BJ (cell line): Measurements from ENCODE around the gene RNF26. TPM values are rescaled to one million over a fixed set of nuclear protein-coding genes. Genes with fewer than 3 reads are reported as not detected.

Experiments
- CTCF ChIA-PET: fragments of 350-600 bp; formaldehyde crosslinking; extraction: SDS; loops from one replicate; lab custom pipeline; 2021; ENCODE audit warnings: antibody characterized with exemption, inconsistent platforms; lab: Yijun Ruan, JAX
- POLR2A ChIA-PET: fragments of 300-600 bp; sonication (Branson Sonifier 250); formaldehyde crosslinking; extraction: SDS; loops from one replicate; lab custom pipeline; 2021; ENCODE audit warnings: antibody characterized with exemption; lab: Charles Lee
- DNase-seq: peaks from one replicate; pipeline ENCODE4 v3.0.0-alpha.2; 2011; ENCODE audit warnings: low read depth
- H3K27me3 ChIP-seq: 2 replicates; pipeline ENCODE4 v1.6.0; 2011; ENCODE audit warnings: low read length; ENCODE audit not compliant: control insufficient read depth, insufficient read depth
- H3K36me3 ChIP-seq: 2 replicates; pipeline ENCODE4 v1.5.1; 2011; ENCODE audit warnings: low read length; ENCODE audit not compliant: control insufficient read depth, insufficient read depth
- H3K4me3 ChIP-seq: 2 replicates; pipeline ENCODE4 v1.5.1; 2011; ENCODE audit warnings: low read depth, mild to moderate bottlenecking, control low read depth, low read length
- CTCF ChIP-seq: IDR thresholded peaks from 2 replicates; pipeline ENCODE4 v1.5.1; 2011; ENCODE audit warnings: low read depth, mild to moderate bottlenecking, control low read depth, inconsistent platforms, low read length, moderate library complexity; ENCODE audit not compliant: insufficient read depth
- polyA plus RNA-seq: library from polyadenylated mRNA; depleted of rRNA; stranded (reverse); fragments of >200 nt; gene quantifications from 2 replicates; pipeline ENCODE4 v1.2.3, GENCODE V29; 2011

RNF26 gene
- polyA plus RNA-seq, 1 experiment: 65.1 TPM

GRCh38 chr11:119318240-119319135, 15.8 kb upstream of the RNF26 start:
- H3K4me3 ChIP-seq: no peak overlapping the region
- ChIA-PET POLR2A (no interaction called here), CTCF (interaction anchor here (1.1 to 1.9 kb wide), 4 partner anchors 19 to 173 kb away, joined by 3 to 5 read pairs (median 4); no protein-coding TSS in a partner anchor)
- no peaks in the 10 kb centered on the region for H3K36me3 ChIP-seq
- DNase-seq: no peak
- TF ChIP-seq CTCF: no peak
- H3K27me3 ChIP-seq: peaks cover 2% of the 10 kb centered on the region

GRCh38 chr11:119319136-119319699, 15.1 kb upstream of the RNF26 start:
- no peaks in the 10 kb centered on the region for H3K36me3 ChIP-seq
- TF ChIP-seq CTCF: no peak
- peaks cover 2% of the 10 kb centered on the region for H3K27me3 ChIP-seq
- no peak overlapping the region for H3K4me3 ChIP-seq
- ChIA-PET CTCF (interaction anchor here (0.9 to 1.9 kb wide), 6 partner anchors 18 to 155 kb away, joined by 3 to 4 read pairs (median 3); no protein-coding TSS in a partner anchor), POLR2A (no interaction called here)
- no peak for DNase-seq

GRCh38 chr11:119319700-119320239, 14.6 kb upstream of the RNF26 start:
- TF ChIP-seq CTCF: no peak
- POLR2A ChIA-PET: no interaction called here
- Histone ChIP-seq H3K27me3 (peaks cover 2% of the 10 kb centered on the region), H3K4me3 (no peak overlapping the region), H3K36me3 (no peaks in the 10 kb centered on the region)
- DNase-seq: no peak
- CTCF ChIA-PET: interaction anchor here (0.9 to 1.9 kb wide), 6 partner anchors 7 to 155 kb away, joined by 3 to 4 read pairs (median 3); no protein-coding TSS in a partner anchor

GRCh38 chr11:119320240-119320775, 14.0 kb upstream of the RNF26 start:
- Histone ChIP-seq H3K4me3 (peak overlapping the region; percentile 22), H3K27me3 (peaks cover 2% of the 10 kb centered on the region), H3K36me3 (no peaks in the 10 kb centered on the region)
- ChIA-PET POLR2A (interaction anchor here (1.0 kb wide), 1 partner anchor 98 kb away, joined by 4 read pairs; no protein-coding TSS in a partner anchor), CTCF (interaction anchor here (0.9 to 8.7 kb wide), 11 partner anchors 8 to 154 kb away, joined by 3 to 146 read pairs (median 4); partner anchors contain the start of gene C1QTNF5)
- DNase-seq: no peak
- no peak for TF ChIP-seq CTCF
